H1 (cell line): ENCODE data around the gene TMEM163. TPM values are rescaled to one million over a fixed set of nuclear protein-coding genes. Genes with fewer than 3 reads are reported as not detected.

Source experiments
- BCL11A ChIP-seq, 2 experiments: IDR thresholded peaks; one replicate each; pipeline ENCODE4 v1.6.1; 2011; ENCODE audit warnings: low read depth in 2 of 2, low read length in 2 of 2, mild to moderate bottlenecking in 2 of 2
- CTCF ChIP-seq, 3 experiments: IDR thresholded peaks; 1 replicate in 2 of 3; 2 replicates in 1 of 3; pipeline versions ENCODE4 v1.5.1 to v1.6.1; 2011; ENCODE audit warnings: low read length in 3 of 3, mild to moderate bottlenecking in 3 of 3, inconsistent platforms in 2 of 3, low read depth in 1 of 3, moderate library complexity in 1 of 3; ENCODE audit not compliant: insufficient read depth in 1 of 3; ENCODE audit errors: control extremely low read depth in 1 of 3
- SUZ12 ChIP-seq: fragments of 200-600 bp; sonication (generic); IDR thresholded peaks from 2 replicates; pipeline ENCODE4 v1.6.1; 2012; ENCODE audit warnings: mild to moderate bottlenecking, inconsistent platforms, low read length, moderate library complexity, mixed read lengths
- polyA plus RNA-seq, 7 experiments: library from polyadenylated mRNA; depleted of rRNA in 3 of 7; stranded (reverse) in 5 of 7; unstranded in 2 of 7; fragments of >200 nt in 5 of 7; fragments of 200-250 nt in 2 of 7; gene quantifications; 1 replicate in 5 of 7; 2 replicates in 1 of 7; 4 replicates in 1 of 7; pipeline versions ENCODE4 v1.2.1 to v1.2.3, GENCODE V29; 2011 to 2013; ENCODE audit warnings: missing spikeins in 2 of 7, mixed read lengths in 2 of 7
- total RNA-seq: library from RNA; stranded (reverse); fragmentation: NEBNext Ultra II Directional; extraction: Animal tissue kit (Norgen Biotek cat#: 25700); gene quantifications from 2 replicates; pipeline ENCODE4 v1.2.1, GENCODE V29; 2021

TMEM163 gene
- total and polyA plus RNA-seq, 2 of the 8 experiments (the other 6 are each of a cell fraction or from before 2014, with no cell fraction given), result 2.8 to 3.2 TPM

GRCh38 chr2:134537121-134537520, 181.7 kb downstream of the TMEM163 start (continued):
- TF ChIP-seq CTCF (IDR thresholded peaks at IDR 0.05; ENCODE audit: control extremely low read depth in 1 of 3, insufficient read depth in 1 of 3, low read depth in 1 of 3, low read length in 3 of 3) (no peak), SUZ12 (no peak), BCL11A (IDR thresholded peaks at IDR 0.05; ENCODE audit: low read depth in 2 of 2, low read length in 2 of 2) (no peak)
